NCI-H128 (cell line): ENCODE results near the gene MCFD2.

ENCODE experiments used
- DNase-seq: peaks from one replicate; lab custom pipeline; 2025; ENCODE audit not compliant: unreplicated experiment; lab: John Stamatoyannopoulos, UW

MCFD2 gene

GRCh38 chr2:46939626-46940359, 24.2 kb upstream of the MCFD2 start:
- no peak for DNase-seq

- no peak for DNase-seq
Measured at GRCh38 chr2:46937471-46937901, 21.9 kb upstream of the MCFD2 start.

GRCh38 chr2:46936566-46936965, 21.0 kb upstream of the MCFD2 start:
- no peak for DNase-seq

GRCh38 chr2:46935071-46935470, 19.5 kb upstream of the MCFD2 start:
- no peak for DNase-seq

- DNase-seq: no peak
Measured at GRCh38 chr2:46929612-46930011, 14.0 kb upstream of the MCFD2 start.

GRCh38 chr2:46926863-46927262, 11.3 kb upstream of the MCFD2 start:
- DNase-seq: no peak

GRCh38 chr2:46925474-46926351, 10.1 kb upstream of the MCFD2 start:
- DNase-seq: no peak

- no peak for DNase-seq
Measured at GRCh38 chr2:46924608-46925007, 9.0 kb upstream of the MCFD2 start.

GRCh38 chr2:46924038-46924437, 8.4 kb upstream of the MCFD2 start:
- no peak for DNase-seq

GRCh38 chr2:46923041-46923528, 7.5 kb upstream of the MCFD2 start:
- no peak for DNase-seq

GRCh38 chr2:46922606-46923005, 7.0 kb upstream of the MCFD2 start:
- DNase-seq: no peak

- DNase-seq: no peak
Measured at GRCh38 chr2:46921676-46922448, 6.3 kb upstream of the MCFD2 start.

- DNase-seq: no peak
Measured at GRCh38 chr2:46917628-46918027, 2.0 kb upstream of the MCFD2 start.

- DNase-seq: peak; percentile 82
Measured at GRCh38 chr2:46915811-46916630, 415 bp upstream of the MCFD2 start.

- no peak for DNase-seq
Measured at GRCh38 chr2:46914578-46915230, 902 bp downstream of the MCFD2 start.

- DNase-seq: no peak
Measured at GRCh38 chr2:46913471-46914381, 1.9 kb downstream of the MCFD2 start.

- no peak for DNase-seq
Measured at GRCh38 chr2:46909771-46910419, 5.7 kb downstream of the MCFD2 start.

GRCh38 chr2:46909150-46909549, 6.5 kb downstream of the MCFD2 start:
- no peak for DNase-seq
